GM18867 (cell line): ENCODE measurements around the gene DTNBP1.
A peak's percentile ranks its signal among the peaks of the same experiment; 100 is the strongest.

Source experiments
- ATAC-seq: cut with Tn5 transposase; IDR thresholded peaks from one replicate; pipeline ENCODE4 v1.9.1; 2021; ENCODE audit warnings: mild to moderate bottlenecking, moderate library complexity; ENCODE audit not compliant: unreplicated experiment

Gene DTNBP1

GRCh38 chr6:15626878-15627674, 35.8 kb downstream of the DTNBP1 start:
- ATAC-seq, result no peak

GRCh38 chr6:15626160-15626559, 36.7 kb downstream of the DTNBP1 start:
- no peak for ATAC-seq

GRCh38 chr6:15623276-15624116, 39.3 kb downstream of the DTNBP1 start:
- ATAC-seq, result no peak

GRCh38 chr6:15622045-15622740, 40.6 kb downstream of the DTNBP1 start:
- no peak for ATAC-seq

GRCh38 chr6:15621203-15622044, 41.4 kb downstream of the DTNBP1 start:
- ATAC-seq, result peak; percentile 82

GRCh38 chr6:15620611-15621010, 42.2 kb downstream of the DTNBP1 start:
- no peak for ATAC-seq

- ATAC-seq, result no peak
Measured at GRCh38 chr6:15619330-15619729, 43.5 kb downstream of the DTNBP1 start.

GRCh38 chr6:15618685-15619084, 44.1 kb downstream of the DTNBP1 start:
- ATAC-seq, result no peak

- no peak for ATAC-seq
Measured at GRCh38 chr6:15616261-15616660, 46.6 kb downstream of the DTNBP1 start.

GRCh38 chr6:15615802-15616201, 47.0 kb downstream of the DTNBP1 start:
- peak; percentile 54 for ATAC-seq

GRCh38 chr6:15614277-15614676, 48.6 kb downstream of the DTNBP1 start:
- no peak for ATAC-seq

- no peak for ATAC-seq
Measured at GRCh38 chr6:15608396-15608795, 54.4 kb downstream of the DTNBP1 start.

- no peak for ATAC-seq
Measured at GRCh38 chr6:15607603-15608002, 55.2 kb downstream of the DTNBP1 start.

GRCh38 chr6:15606347-15606746, 56.5 kb downstream of the DTNBP1 start:
- no peak for ATAC-seq

GRCh38 chr6:15604843-15605242, 58.0 kb downstream of the DTNBP1 start:
- ATAC-seq, result no peak

GRCh38 chr6:15602154-15602553, 60.7 kb downstream of the DTNBP1 start:
- ATAC-seq, result no peak

- no peak for ATAC-seq
Measured at GRCh38 chr6:15598273-15598798, 64.5 kb downstream of the DTNBP1 start.

GRCh38 chr6:15596186-15596896, 66.5 kb downstream of the DTNBP1 start:
- no peak for ATAC-seq

- ATAC-seq, result no peak
Measured at GRCh38 chr6:15595461-15596173, 67.2 kb downstream of the DTNBP1 start.
